ENCODE measurements around the gene FCSK. TPM values are rescaled to one million over a fixed set of nuclear protein-coding genes. Genes with fewer than 3 reads are reported as not detected.
A peak's percentile ranks its signal among the peaks of the same experiment; 100 is the strongest.

FCSK gene
- total and polyA plus RNA-seq, 4 donors: 12.0 to 24.1 (median 14.2) TPM

GRCh38 chr16:70433458-70434103 is 20.8 kb upstream of the FCSK start:
- H3K36me3 ChIP-seq (ENCODE audit: control insufficient read depth in 4 of 4, insufficient read depth in 4 of 4, low read length in 4 of 4): peaks cover 0 to 16% (median 6%) of the 10 kb centered on the region in 4 donors
- H3K27me3 ChIP-seq (ENCODE audit: control insufficient read depth in 3 of 3, insufficient read depth in 3 of 3, low read length in 2 of 3): no peaks in the 10 kb centered on the region
- H3K4me3 ChIP-seq: no peak overlapping the region
- WGBS, 2 donors: 45 to 46% methylated on average over 5 of the region's 5 CpGs
- peaks cover 42 to 77% (median 51%) of the 10 kb centered on the region in 5 donors for H3K4me1 ChIP-seq (ENCODE audit: control insufficient read depth in 5 of 5, insufficient read depth in 5 of 5, low read length in 5 of 5)
- DNase-seq (peak; percentile 67 to 84 (median 68)), ATAC-seq (ENCODE audit: insufficient read depth, low FRiP score) (no peak)
- no peaks in the 10 kb centered on the region for H3K9me3 ChIP-seq (ENCODE audit: control insufficient read depth in 4 of 4, insufficient read depth in 3 of 4, low read length in 3 of 4)
- no peak for TF ChIP-seq CTCF (IDR thresholded peaks at IDR 0.05; ENCODE audit: control extremely low read depth, extremely low read depth)
- peak overlapping the region; percentile 10 to 83 for H3K27ac ChIP-seq (ENCODE audit: low read depth in 1 of 2, low read length in 1 of 2)
- H3K9ac ChIP-seq (ENCODE audit: insufficient read depth in 1 of 2, low read length in 2 of 2): no peak overlapping the region

GRCh38 chr16:70434484-70435260 is 19.7 kb upstream of the FCSK start:
- peaks cover 36 to 72% (median 43%) of the 10 kb centered on the region in 5 donors for H3K4me1 ChIP-seq (ENCODE audit: control insufficient read depth in 5 of 5, insufficient read depth in 5 of 5, low read length in 5 of 5)
- no peaks in the 10 kb centered on the region for H3K9me3 ChIP-seq (ENCODE audit: control insufficient read depth in 4 of 4, insufficient read depth in 3 of 4, low read length in 3 of 4)
- no peak overlapping the region for H3K9ac ChIP-seq (ENCODE audit: insufficient read depth in 1 of 2, low read length in 2 of 2)
- peak overlapping the region in 1 of 2 donors; percentile 43 for H3K27ac ChIP-seq (ENCODE audit: low read depth in 1 of 2, low read length in 1 of 2)
- H3K4me3 ChIP-seq: no peak overlapping the region
- ATAC-seq (ENCODE audit: insufficient read depth, low FRiP score) (no peak), DNase-seq (no peak)
- H3K27me3 ChIP-seq (ENCODE audit: control insufficient read depth in 3 of 3, insufficient read depth in 3 of 3, low read length in 2 of 3): no peaks in the 10 kb centered on the region
- 90 to 91% methylated on average over 6 of the region's 6 CpGs for WGBS, 2 donors
- TF ChIP-seq CTCF (IDR thresholded peaks at IDR 0.05; ENCODE audit: control extremely low read depth, extremely low read depth): no peak
- H3K36me3 ChIP-seq (ENCODE audit: control insufficient read depth in 4 of 4, insufficient read depth in 4 of 4, low read length in 4 of 4): peaks cover 0 to 16% (median 6%) of the 10 kb centered on the region in 4 donors

DNA sequence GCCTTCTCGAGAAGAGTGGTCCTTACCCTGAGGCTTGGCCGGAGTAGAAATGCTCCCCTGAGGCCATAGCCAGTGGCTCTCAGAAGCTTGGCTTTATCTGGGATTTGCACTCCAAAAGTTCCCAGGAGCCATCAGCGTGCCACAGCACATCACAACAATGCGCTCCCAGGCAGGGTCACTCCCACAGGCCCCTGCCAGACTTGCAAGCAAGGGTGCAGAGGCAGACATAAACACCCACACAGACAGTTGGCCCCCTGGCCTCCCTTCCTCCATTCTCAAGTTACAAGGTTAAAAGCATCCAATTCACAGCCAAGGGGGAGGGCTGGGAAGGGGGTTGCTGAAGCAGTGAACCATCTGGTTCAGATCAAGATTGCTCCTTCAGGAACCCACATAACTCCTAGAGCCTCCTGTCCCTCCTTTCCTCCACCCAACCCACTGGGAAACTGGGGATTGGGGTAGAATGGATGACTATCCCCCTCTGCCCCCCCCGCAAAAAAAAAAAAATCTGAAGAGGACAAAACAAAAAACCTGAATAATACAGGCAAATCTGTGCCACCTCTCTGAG is 17.3 kb upstream of the FCSK start:
- WGBS, 2 donors: 60 to 63% methylated on average over 5 of the region's 5 CpGs
- Histone ChIP-seq H3K9ac (ENCODE audit: insufficient read depth in 1 of 2, low read length in 2 of 2) (no peak overlapping the region), H3K36me3 (ENCODE audit: control insufficient read depth in 4 of 4, insufficient read depth in 4 of 4, low read length in 4 of 4) (peaks cover 0 to 16% (median 6%) of the 10 kb centered on the region in 4 donors), H3K27me3 (ENCODE audit: control insufficient read depth in 3 of 3, insufficient read depth in 3 of 3, low read length in 2 of 3) (no peaks in the 10 kb centered on the region), H3K27ac (ENCODE audit: low read depth in 1 of 2, low read length in 1 of 2) (peak overlapping the region in 1 of 2 donors; percentile 85), H3K9me3 (ENCODE audit: control insufficient read depth in 4 of 4, insufficient read depth in 3 of 4, low read length in 3 of 4) (no peaks in the 10 kb centered on the region), H3K4me3 (no peak overlapping the region), H3K4me1 (ENCODE audit: control insufficient read depth in 5 of 5, insufficient read depth in 5 of 5, low read length in 5 of 5) (peaks cover 22 to 57% (median 29%) of the 10 kb centered on the region in 5 donors)
- TF ChIP-seq CTCF (IDR thresholded peaks at IDR 0.05; ENCODE audit: control extremely low read depth, extremely low read depth): no peak
- no peak for ATAC-seq (ENCODE audit: insufficient read depth, low FRiP score)
- peak; percentile 89 to 94 (median 92) for DNase-seq
